Gastroesophageal sphincter (tissue), 3 donors: ENCODE data around the gene ITGB8.

Experiments
- CTCF ChIP-seq, 4 experiments: fragments of 200-600 bp in 2 of 4; fragments of 450-650 bp in 2 of 4; sonication (generic) in 1 of 4; IDR thresholded peaks; one replicate each; pipeline ENCODE4 v1.5.1; 2017 to 2019; ENCODE audit warnings: antibody characterized with exemption in 4 of 4, mild to moderate bottlenecking in 2 of 4, moderate library complexity in 2 of 4
- EP300 ChIP-seq: sonication (generic); formaldehyde crosslinking; IDR thresholded peaks from one replicate; pipeline ENCODE4 v1.6.1; 2017; ENCODE audit warnings: antibody characterized with exemption, mild to moderate bottlenecking
- POLR2A ChIP-seq, 2 donors: fragments of 450-650 bp; IDR thresholded peaks; one replicate each; pipeline ENCODE4 v1.6.1; 2017; ENCODE audit warnings: antibody characterized with exemption in 2 of 2, mild to moderate bottlenecking in 2 of 2, moderate library complexity in 1 of 2

- TF ChIP-seq CTCF (IDR thresholded peaks at IDR 0.05) (peak; percentile 18 to 52 (median 42)), POLR2A (IDR thresholded peaks at IDR 0.05) (no peak), EP300 (no peak)
Observed at GRCh38 chr7:20329389-20330238, 1.1 kb upstream of the ITGB8 start.
